Measurements from ENCODE around the gene STAC2.
A peak's percentile ranks its signal among the peaks of the same experiment; 100 is the strongest.

STAC2 gene

GRCh38 chr17:39181303-39181702 is 44.4 kb downstream of the STAC2 start:
- TF ChIP-seq MAX (IDR thresholded peaks at IDR 0.05; ENCODE audit: low read depth, low read length), result no peak
- TF ChIP-seq POLR2A (IDR thresholded peaks at IDR 0.05; ENCODE audit: extremely low read depth, insufficient read length), result no peak
- TF ChIP-seq CTCF (IDR thresholded peaks at IDR 0.05; ENCODE audit: low read depth, low read length), result no peak
- TF ChIP-seq MYC (IDR thresholded peaks at IDR 0.05; ENCODE audit: low read depth, low read length), result no peak
- no peak for DNase-seq (ENCODE audit: low read depth)
- H3K4me3 ChIP-seq (ENCODE audit: low read depth, low read length), result no peak overlapping the region

- no peak overlapping the region for H3K4me3 ChIP-seq (ENCODE audit: low read depth, low read length)
- peak; percentile 74 for DNase-seq (ENCODE audit: low read depth)
- TF ChIP-seq MAX (IDR thresholded peaks at IDR 0.05; ENCODE audit: low read depth, low read length), result no peak
- TF ChIP-seq CTCF (IDR thresholded peaks at IDR 0.05; ENCODE audit: low read depth, low read length), result no peak
- no peak for TF ChIP-seq POLR2A (IDR thresholded peaks at IDR 0.05; ENCODE audit: extremely low read depth, insufficient read length)
- no peak for TF ChIP-seq MYC (IDR thresholded peaks at IDR 0.05; ENCODE audit: low read depth, low read length)
These were observed 47.2 kb downstream of the STAC2 start for GRCh38 chr17:39178536-39178935.

GRCh38 chr17:39177256-39177655 is 48.5 kb downstream of the STAC2 start:
- peak; percentile 68 for DNase-seq (ENCODE audit: low read depth)
- no peak overlapping the region for H3K4me3 ChIP-seq (ENCODE audit: low read depth, low read length)
- TF ChIP-seq MYC (IDR thresholded peaks at IDR 0.05; ENCODE audit: low read depth, low read length) (no peak), POLR2A (IDR thresholded peaks at IDR 0.05; ENCODE audit: extremely low read depth, insufficient read length) (no peak), MAX (IDR thresholded peaks at IDR 0.05; ENCODE audit: low read depth, low read length) (no peak), CTCF (IDR thresholded peaks at IDR 0.05; ENCODE audit: low read depth, low read length) (no peak)

GRCh38 chr17:39175695-39176093 is 50.1 kb downstream of the STAC2 start:
- peak; percentile 95 for DNase-seq (ENCODE audit: low read depth)
- peak overlapping the region; percentile 61 for H3K4me3 ChIP-seq (ENCODE audit: low read depth, low read length)
- TF ChIP-seq MYC (IDR thresholded peaks at IDR 0.05; ENCODE audit: low read depth, low read length) (peak; percentile 11; the same call in 1 of the 2 replicates), CTCF (IDR thresholded peaks at IDR 0.05; ENCODE audit: low read depth, low read length) (no peak)

GRCh38 chr17:39174920-39175694 is 50.6 kb downstream of the STAC2 start:
- peak; percentile 92 for DNase-seq (ENCODE audit: low read depth)
- no peak for TF ChIP-seq POLR2A (IDR thresholded peaks at IDR 0.05; ENCODE audit: extremely low read depth, insufficient read length)
- TF ChIP-seq MYC (IDR thresholded peaks at IDR 0.05; ENCODE audit: low read depth, low read length), result no peak
- TF ChIP-seq CTCF (IDR thresholded peaks at IDR 0.05; ENCODE audit: low read depth, low read length), result peak; percentile 77
- 0 out of 2 replicates have a peak, but pooled peaks have one; percentile 19 for TF ChIP-seq MAX (IDR thresholded peaks at IDR 0.05; ENCODE audit: low read depth, low read length)
- peak overlapping the region; percentile 61 for H3K4me3 ChIP-seq (ENCODE audit: low read depth, low read length)
